WTC11 (cell line): Measurements from ENCODE around the gene TLE4. TPM values are rescaled to one million over a fixed set of nuclear protein-coding genes. Genes with fewer than 3 reads are reported as not detected.

ENCODE experiments used
- AR ChIP-seq: fragments of 250-450 bp; sonication (Bioruptor Pico); IDR thresholded peaks from 2 replicates; pipeline ENCODE4 v1.9.0; 2021; ENCODE audit warnings: mild to moderate bottlenecking
- ARID4B ChIP-seq: sonication (generic); formaldehyde crosslinking; IDR thresholded peaks from 2 replicates; pipeline ENCODE4 v1.8.0; 2023; ENCODE audit warnings: missing genetic modification reagents, mild to moderate bottlenecking, borderline replicate concordance
- ATF1 ChIP-seq: sonication (generic); formaldehyde crosslinking; IDR thresholded peaks from 2 replicates; pipeline ENCODE4 v1.8.1; 2023; ENCODE audit warnings: mild to moderate bottlenecking, moderate library complexity, missing genetic modification reagents
- ELF4 ChIP-seq: sonication (generic); formaldehyde crosslinking; IDR thresholded peaks from 2 replicates; pipeline ENCODE4 v1.8.1; 2022; ENCODE audit warnings: low read depth, mild to moderate bottlenecking, moderate library complexity, missing genetic modification reagents
- FOXP1 ChIP-seq: sonication (generic); formaldehyde crosslinking; IDR thresholded peaks from 2 replicates; pipeline ENCODE4 v1.8.0; 2022; ENCODE audit warnings: missing genetic modification reagents, mild to moderate bottlenecking, moderate library complexity, borderline replicate concordance
- FOXP4 ChIP-seq: sonication (generic); formaldehyde crosslinking; IDR thresholded peaks from 2 replicates; pipeline ENCODE4 v1.8.0; 2022; ENCODE audit warnings: mild to moderate bottlenecking, missing genetic modification reagents
- GRHL2 ChIP-seq: fragments of 250-450 bp; sonication (Bioruptor Pico); IDR thresholded peaks from 2 replicates; pipeline ENCODE4 v1.8.0; 2022; ENCODE audit warnings: mild to moderate bottlenecking, moderate library complexity; ENCODE audit not compliant: insufficient replicate concordance, severe bottlenecking
- MAX ChIP-seq: sonication (generic); formaldehyde crosslinking; IDR thresholded peaks from 2 replicates; pipeline ENCODE4 v1.8.0; 2022; ENCODE audit warnings: mild to moderate bottlenecking, missing genetic modification reagents
- MYBL2 ChIP-seq: sonication (generic); formaldehyde crosslinking; IDR thresholded peaks from 2 replicates; pipeline ENCODE4 v1.8.1; 2023; ENCODE audit warnings: mild to moderate bottlenecking, moderate library complexity, missing genetic modification reagents
- NFATC4 ChIP-seq: fragments of 250-450 bp; sonication (Bioruptor Pico); IDR thresholded peaks from 2 replicates; pipeline ENCODE4 v1.9.0; 2021; ENCODE audit warnings: mild to moderate bottlenecking
- NFYB ChIP-seq: sonication (generic); formaldehyde crosslinking; conservative IDR thresholded peaks from 2 replicates; pipeline ENCODE4 v1.8.0; 2022; ENCODE audit warnings: low read depth, missing genetic modification reagents
- PRDM15 ChIP-seq: sonication (generic); formaldehyde crosslinking; IDR thresholded peaks from 2 replicates; pipeline ENCODE4 v1.8.0; 2022; ENCODE audit warnings: missing genetic modification reagents
- SP1 ChIP-seq: sonication (generic); formaldehyde crosslinking; conservative IDR thresholded peaks from 2 replicates; pipeline ENCODE4 v1.8.1; 2022; ENCODE audit warnings: missing genetic modification reagents
- USF1 ChIP-seq: sonication (generic); formaldehyde crosslinking; IDR thresholded peaks from 2 replicates; pipeline ENCODE4 v1.8.0; 2022; ENCODE audit warnings: mild to moderate bottlenecking, missing genetic modification reagents
- ZNF219 ChIP-seq: sonication (generic); formaldehyde crosslinking; IDR thresholded peaks from 2 replicates; pipeline ENCODE4 v1.8.0; 2023; ENCODE audit warnings: missing genetic modification reagents, mild to moderate bottlenecking, borderline replicate concordance
- ZNF512 ChIP-seq: sonication (generic); formaldehyde crosslinking; IDR thresholded peaks from 2 replicates; pipeline ENCODE4 v1.8.1; 2022; ENCODE audit warnings: missing genetic modification reagents, borderline replicate concordance
- ZNF532 ChIP-seq: fragments of 250-450 bp; sonication (Bioruptor Pico); IDR thresholded peaks from 2 replicates; pipeline ENCODE4 v1.9.0; 2021; ENCODE audit warnings: mild to moderate bottlenecking, borderline replicate concordance
- total RNA-seq: library from RNA; stranded (reverse); gene quantifications from 3 replicates; pipeline ENCODE4 v1.2.3, GENCODE V29; 2021

Gene TLE4
- total RNA-seq, 1 experiment from 2014 or later = 48.1 TPM

GRCh38 chr9:79571309-79572031 lies at the start of gene TLE4 (continued):
- TF ChIP-seq FOXP4 (CRISPR knock-in tag) (no peak), MYBL2 (CRISPR knock-in tag) (no peak), ARID4B (CRISPR knock-in tag) (no peak; the same call in 1 of the 2 replicates), ZNF219 (CRISPR knock-in tag) (no peak), ZNF512 (CRISPR knock-in tag) (no peak), AR (no peak), FOXP1 (CRISPR knock-in tag) (no peak), SP1 (CRISPR knock-in tag) (peak; percentile 94), NFYB (CRISPR knock-in tag) (peak; percentile 95), GRHL2 (CRISPR knock-in tag) (no peak), ATF1 (CRISPR knock-in tag) (no peak), MAX (peak; percentile 58; the same call in 1 of the 2 replicates), USF1 (CRISPR knock-in tag) (no peak), ZNF532 (CRISPR knock-in tag) (no peak), ELF4 (CRISPR knock-in tag) (no peak), PRDM15 (CRISPR knock-in tag) (no peak), NFATC4 (CRISPR knock-in tag) (no peak)
